Measurements from ENCODE around the gene RNASEH2B.

The RNASEH2B gene

DNA sequence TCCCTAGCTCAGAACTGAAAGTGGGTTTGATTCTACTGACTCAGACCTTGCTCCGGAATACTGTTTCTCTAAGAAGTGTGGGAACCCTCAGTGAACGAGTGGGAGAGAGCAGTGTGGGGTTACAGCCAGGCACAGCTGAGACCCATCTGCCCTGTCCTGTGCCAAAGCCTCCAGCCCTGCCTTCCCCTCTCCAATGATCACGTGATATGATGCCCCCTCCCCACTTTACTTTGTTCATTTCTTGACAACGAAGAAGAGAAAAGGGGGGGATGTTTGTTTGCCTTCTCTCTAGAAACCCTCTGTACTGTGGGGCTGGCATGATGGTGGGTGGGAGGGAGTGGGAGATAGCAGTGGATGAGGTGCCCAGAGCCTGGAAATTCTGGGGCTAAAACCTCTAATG, 96.0 kb downstream of the RNASEH2B start:
- H3K27ac ChIP-seq = no peak overlapping the region
- TF ChIP-seq ZFX (IDR thresholded peaks at IDR 0.05; ENCODE audit: borderline replicate concordance) = no peak
- TF ChIP-seq, protein P1, sequence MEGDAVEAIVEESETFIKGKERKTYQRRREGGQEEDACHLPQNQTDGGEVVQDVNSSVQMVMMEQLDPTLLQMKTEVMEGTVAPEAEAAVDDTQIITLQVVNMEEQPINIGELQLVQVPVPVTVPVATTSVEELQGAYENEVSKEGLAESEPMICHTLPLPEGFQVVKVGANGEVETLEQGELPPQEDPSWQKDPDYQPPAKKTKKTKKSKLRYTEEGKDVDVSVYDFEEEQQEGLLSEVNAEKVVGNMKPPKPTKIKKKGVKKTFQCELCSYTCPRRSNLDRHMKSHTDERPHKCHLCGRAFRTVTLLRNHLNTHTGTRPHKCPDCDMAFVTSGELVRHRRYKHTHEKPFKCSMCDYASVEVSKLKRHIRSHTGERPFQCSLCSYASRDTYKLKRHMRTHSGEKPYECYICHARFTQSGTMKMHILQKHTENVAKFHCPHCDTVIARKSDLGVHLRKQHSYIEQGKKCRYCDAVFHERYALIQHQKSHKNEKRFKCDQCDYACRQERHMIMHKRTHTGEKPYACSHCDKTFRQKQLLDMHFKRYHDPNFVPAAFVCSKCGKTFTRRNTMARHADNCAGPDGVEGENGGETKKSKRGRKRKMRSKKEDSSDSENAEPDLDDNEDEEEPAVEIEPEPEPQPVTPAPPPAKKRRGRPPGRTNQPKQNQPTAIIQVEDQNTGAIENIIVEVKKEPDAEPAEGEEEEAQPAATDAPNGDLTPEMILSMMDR (IDR thresholded peaks at IDR 0.05) = no peak
